ENCODE results near the gene COQ9.

Gene COQ9

DNA sequence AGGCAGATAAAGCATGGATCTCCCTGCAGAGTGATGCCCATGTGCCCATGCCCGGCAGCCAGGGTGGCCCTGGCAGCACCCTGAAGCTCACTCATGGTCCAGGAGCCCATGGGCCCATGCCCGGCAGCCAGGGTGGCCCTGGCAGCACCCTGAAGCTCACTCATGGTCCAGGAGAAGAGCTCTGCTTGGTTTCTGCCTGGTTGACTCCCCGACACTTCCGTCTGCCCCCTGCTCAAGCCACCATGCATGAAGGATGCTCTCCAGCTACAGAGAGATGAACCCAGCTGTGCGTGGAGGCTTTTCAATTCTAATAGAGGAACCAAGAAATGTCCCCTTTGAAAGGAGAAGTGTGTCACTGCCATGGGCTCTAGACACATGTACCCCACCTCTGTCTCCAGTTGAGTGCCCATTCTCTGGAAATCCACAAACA, 34.0 kb upstream of the COQ9 start:
- DNase-seq (ENCODE audit: low read depth), result no peak
- TF ChIP-seq, protein P1, sequence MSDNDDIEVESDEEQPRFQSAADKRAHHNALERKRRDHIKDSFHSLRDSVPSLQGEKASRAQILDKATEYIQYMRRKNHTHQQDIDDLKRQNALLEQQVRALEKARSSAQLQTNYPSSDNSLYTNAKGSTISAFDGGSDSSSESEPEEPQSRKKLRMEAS (IDR thresholded peaks at IDR 0.05; ENCODE audit: low read depth, low read length), result no peak
- no peak for TF ChIP-seq POLR2A (IDR thresholded peaks at IDR 0.05; ENCODE audit: extremely low read depth, insufficient read length)
- no peak for TF ChIP-seq MYC (IDR thresholded peaks at IDR 0.05; ENCODE audit: low read depth, low read length)
- TF ChIP-seq, protein P2, sequence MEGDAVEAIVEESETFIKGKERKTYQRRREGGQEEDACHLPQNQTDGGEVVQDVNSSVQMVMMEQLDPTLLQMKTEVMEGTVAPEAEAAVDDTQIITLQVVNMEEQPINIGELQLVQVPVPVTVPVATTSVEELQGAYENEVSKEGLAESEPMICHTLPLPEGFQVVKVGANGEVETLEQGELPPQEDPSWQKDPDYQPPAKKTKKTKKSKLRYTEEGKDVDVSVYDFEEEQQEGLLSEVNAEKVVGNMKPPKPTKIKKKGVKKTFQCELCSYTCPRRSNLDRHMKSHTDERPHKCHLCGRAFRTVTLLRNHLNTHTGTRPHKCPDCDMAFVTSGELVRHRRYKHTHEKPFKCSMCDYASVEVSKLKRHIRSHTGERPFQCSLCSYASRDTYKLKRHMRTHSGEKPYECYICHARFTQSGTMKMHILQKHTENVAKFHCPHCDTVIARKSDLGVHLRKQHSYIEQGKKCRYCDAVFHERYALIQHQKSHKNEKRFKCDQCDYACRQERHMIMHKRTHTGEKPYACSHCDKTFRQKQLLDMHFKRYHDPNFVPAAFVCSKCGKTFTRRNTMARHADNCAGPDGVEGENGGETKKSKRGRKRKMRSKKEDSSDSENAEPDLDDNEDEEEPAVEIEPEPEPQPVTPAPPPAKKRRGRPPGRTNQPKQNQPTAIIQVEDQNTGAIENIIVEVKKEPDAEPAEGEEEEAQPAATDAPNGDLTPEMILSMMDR (IDR thresholded peaks at IDR 0.05; ENCODE audit: low read depth, low read length), result no peak
- H3K4me3 ChIP-seq (ENCODE audit: low read depth, low read length), result no peak overlapping the region

DNA sequence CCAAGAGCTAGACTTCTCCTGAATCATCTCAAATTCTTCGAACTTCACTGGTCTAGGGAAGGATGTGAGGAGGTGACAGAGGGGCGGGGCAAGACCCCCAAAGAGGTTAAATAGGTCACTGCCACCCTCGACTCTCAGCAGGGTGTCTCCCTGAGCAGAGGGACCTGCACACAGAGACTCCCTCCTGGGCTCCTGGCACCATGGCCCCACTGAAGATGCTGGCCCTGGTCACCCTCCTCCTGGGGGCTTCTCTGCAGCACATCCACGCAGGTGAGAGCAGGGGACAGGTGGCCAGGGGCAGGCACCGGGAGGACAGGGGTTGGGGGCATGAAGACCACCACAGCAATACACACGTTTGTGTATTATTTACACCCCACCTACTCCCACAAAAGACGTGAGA, 33.5 kb upstream of the COQ9 start:
- TF ChIP-seq, protein P1 (IDR thresholded peaks at IDR 0.05; ENCODE audit: low read depth, low read length), result no peak
- H3K4me3 ChIP-seq (ENCODE audit: low read depth, low read length), result no peak overlapping the region
- no peak for DNase-seq (ENCODE audit: low read depth)

DNA sequence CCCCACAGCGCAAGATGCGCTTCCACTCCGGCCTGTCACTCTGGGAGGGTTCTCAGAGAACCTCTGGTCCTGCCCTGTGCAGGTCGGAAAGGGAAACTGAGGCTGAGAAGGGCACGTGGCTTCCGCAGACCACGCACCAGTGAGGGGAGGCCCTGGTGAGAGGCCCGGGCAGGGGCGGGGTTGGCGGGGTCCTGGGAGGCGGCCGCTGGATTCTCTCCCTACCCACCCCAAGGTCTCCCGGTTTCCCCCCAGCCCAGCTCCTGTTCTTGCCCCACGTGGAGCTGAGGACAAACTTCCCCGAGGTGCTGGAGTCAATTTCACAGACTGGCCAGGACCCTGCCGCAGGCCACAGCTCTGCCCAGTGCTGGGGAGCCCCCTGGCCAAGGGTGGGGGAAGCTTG, 31.2 kb upstream of the COQ9 start:
- TF ChIP-seq MYC (IDR thresholded peaks at IDR 0.05; ENCODE audit: low read depth, low read length) (no peak), POLR2A (IDR thresholded peaks at IDR 0.05; ENCODE audit: extremely low read depth, insufficient read length) (no peak)
- TF ChIP-seq, protein P1 (IDR thresholded peaks at IDR 0.05; ENCODE audit: low read depth, low read length), result no peak
- TF ChIP-seq, protein P2 (IDR thresholded peaks at IDR 0.05; ENCODE audit: low read depth, low read length), result no peak
- H3K4me3 ChIP-seq (ENCODE audit: low read depth, low read length), result no peak overlapping the region
- DNase-seq (ENCODE audit: low read depth), result no peak

DNA sequence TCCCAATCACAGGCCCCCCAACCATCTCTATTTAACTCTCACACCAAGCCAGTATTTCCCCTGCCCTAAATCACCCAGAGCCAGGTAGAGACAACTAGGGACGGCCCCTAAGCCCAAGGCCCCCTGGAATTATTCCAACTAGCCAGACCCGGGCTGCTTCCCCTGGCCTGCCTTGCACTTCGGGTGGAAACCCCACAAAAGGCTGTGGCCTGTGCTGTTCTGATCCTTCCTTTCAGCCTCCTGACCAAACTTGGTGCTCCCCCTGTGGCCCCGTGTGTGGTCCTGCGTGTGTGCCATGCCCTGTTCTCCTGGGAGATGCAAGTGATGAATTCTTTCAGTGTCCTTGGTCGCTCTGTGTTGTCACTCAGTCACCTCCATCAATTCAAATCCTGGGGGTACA, 27.8 kb upstream of the COQ9 start:
- TF ChIP-seq MYC (IDR thresholded peaks at IDR 0.05; ENCODE audit: low read depth, low read length) (no peak), POLR2A (IDR thresholded peaks at IDR 0.05; ENCODE audit: extremely low read depth, insufficient read length) (no peak)
- TF ChIP-seq, protein P2 (IDR thresholded peaks at IDR 0.05; ENCODE audit: low read depth, low read length), result no peak
- TF ChIP-seq, protein P1 (IDR thresholded peaks at IDR 0.05; ENCODE audit: low read depth, low read length), result no peak
- DNase-seq (ENCODE audit: low read depth), result no peak
- H3K4me3 ChIP-seq (ENCODE audit: low read depth, low read length), result no peak overlapping the region

DNA sequence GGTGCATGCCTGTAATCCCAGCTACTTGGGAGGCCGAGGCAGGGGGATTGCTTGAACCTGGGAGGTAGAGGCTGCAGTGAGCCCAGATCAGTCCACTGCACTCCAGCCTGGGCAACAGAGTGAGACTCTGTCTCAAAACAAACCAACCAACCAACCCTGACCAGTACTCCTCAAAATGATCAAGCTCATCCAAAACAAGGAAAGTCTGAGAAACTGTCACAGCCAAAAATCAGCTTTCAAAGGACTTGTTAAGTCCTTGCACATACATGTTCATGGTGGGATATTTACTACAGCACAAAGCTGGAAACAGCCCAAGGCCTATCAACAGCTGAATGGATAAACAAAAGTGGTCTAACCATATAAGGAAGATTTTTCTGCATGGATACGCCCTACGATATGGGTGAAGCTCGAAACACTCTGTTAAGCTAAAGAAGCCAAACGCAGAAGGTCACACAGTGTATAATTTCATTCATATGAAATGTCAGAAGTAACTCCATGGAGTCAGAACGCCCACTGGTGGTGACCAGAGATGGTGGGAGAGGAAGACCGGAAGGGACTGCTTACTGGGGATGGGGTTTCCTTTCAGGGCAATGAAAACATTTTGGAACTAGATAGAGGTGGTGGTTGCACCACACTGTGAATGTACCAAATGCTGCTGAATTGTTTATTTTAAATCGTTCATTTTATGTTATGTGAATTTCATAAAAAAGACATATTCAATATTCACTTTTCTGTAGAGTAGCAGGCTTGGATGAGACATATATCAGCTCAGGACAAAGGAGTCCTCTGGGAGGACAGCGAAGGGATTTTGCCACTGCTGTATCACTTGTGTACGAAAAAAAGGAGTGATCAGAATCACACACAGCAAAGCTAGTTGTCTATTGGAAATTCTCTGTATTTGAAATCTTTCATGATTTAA, 25.0 kb upstream of the COQ9 start:
- TF ChIP-seq, protein P2 (IDR thresholded peaks at IDR 0.05; ENCODE audit: low read depth, low read length), result peak; percentile 82
- no peak for TF ChIP-seq MYC (IDR thresholded peaks at IDR 0.05; ENCODE audit: low read depth, low read length)
- DNase-seq (ENCODE audit: low read depth), result peak; percentile 68
- no peak overlapping the region for H3K4me3 ChIP-seq (ENCODE audit: low read depth, low read length)

DNA sequence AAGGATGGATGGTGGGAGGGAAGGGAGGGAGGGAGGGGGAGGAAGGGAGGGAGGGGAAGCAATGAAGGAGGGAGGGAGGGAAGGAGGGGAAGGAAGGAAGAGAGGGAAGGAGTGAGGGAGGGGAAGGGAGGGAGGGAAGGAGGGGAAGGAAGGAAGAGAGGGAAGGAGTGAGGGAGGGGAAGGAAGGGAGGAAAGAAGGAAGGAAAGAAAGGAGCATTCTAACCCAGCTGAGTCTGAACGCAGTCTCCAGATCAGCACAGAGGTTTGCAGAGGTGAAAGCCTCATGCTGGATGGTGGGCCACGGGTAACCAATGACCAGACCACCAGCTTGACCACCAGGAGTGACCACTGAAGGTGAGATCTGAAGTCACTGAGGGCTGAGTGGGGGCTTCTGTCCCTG, 24.1 kb upstream of the COQ9 start:
- DNase-seq (ENCODE audit: low read depth), result no peak
- TF ChIP-seq MYC (IDR thresholded peaks at IDR 0.05; ENCODE audit: low read depth, low read length), result no peak
- TF ChIP-seq, protein P2 (IDR thresholded peaks at IDR 0.05; ENCODE audit: low read depth, low read length), result no peak
- TF ChIP-seq, protein P1 (IDR thresholded peaks at IDR 0.05; ENCODE audit: low read depth, low read length), result no peak
- H3K4me3 ChIP-seq (ENCODE audit: low read depth, low read length), result no peak overlapping the region
